A549 (cell line): ENCODE data around the gene TUBA1B. TPM values are rescaled to one million over a fixed set of nuclear protein-coding genes. Genes with fewer than 3 reads are reported as not detected.

Experiments used
- ATAC-seq, 2 experiments: fragments of 200-7000 bp in 1 of 2; fragments of >200 bp in 1 of 2; cut with Nextera tagmentation in 1 of 2; cut with Tn5 transposase in 1 of 2; 3 replicates each; pipeline versions ENCODE4 v1.8.0 to v1.9.1; 2018 to 2020; ENCODE audit warnings: mild to moderate bottlenecking in 1 of 2, moderate library complexity in 1 of 2
- CTCF ChIA-PET: fragments of 300-600 bp; sonication (Branson Sonifier 250); formaldehyde crosslinking; extraction: SDS; loops from one replicate; lab custom pipeline; 2021; ENCODE audit warnings: antibody characterized with exemption, inconsistent platforms; lab: Yijun Ruan, JAX
- POLR2A ChIA-PET: fragments of 350-600 bp; formaldehyde crosslinking; extraction: SDS; loops from one replicate; lab custom pipeline; 2021; ENCODE audit warnings: antibody characterized with exemption, inconsistent platforms; lab: Yijun Ruan, JAX
- DNase-seq, 2 experiments: peaks; one replicate each; pipeline versions ENCODE4 v3.0.0 to v3.0.0-alpha.2; 2011 to 2016; ENCODE audit warnings: low read depth in 1 of 2, low spot score in 1 of 2
- FAIRE-seq: peaks from 2 replicates; lab custom pipeline; 2011; peaks lifted over from hg19 to GRCh38; lab: Jason Lieb, UNC
- H3K27ac ChIP-seq, 2 experiments: fragments of >200 bp; sonication (Bioruptor Twin); formaldehyde crosslinking; 3 replicates each; pipeline ENCODE4 v1.5.1; 2016 to 2017
- H3K4me1 ChIP-seq: fragments of >200 bp; sonication (Bioruptor Twin); formaldehyde crosslinking; 3 replicates; pipeline ENCODE4 v1.6.1; 2016
- H3K4me2 ChIP-seq: fragments of >200 bp; sonication (Bioruptor Twin); formaldehyde crosslinking; 3 replicates; pipeline ENCODE4 v1.6.1; 2016
- H3K4me3 ChIP-seq: fragments of >200 bp; sonication (Bioruptor Twin); formaldehyde crosslinking; 3 replicates; pipeline ENCODE4 v1.5.1; 2016
- H3K9me3 ChIP-seq: fragments of >200 bp; sonication (Bioruptor Twin); formaldehyde crosslinking; 3 replicates; pipeline ENCODE4 v1.6.1; 2016
- BHLHE40 ChIP-seq: IDR thresholded peaks from 2 replicates; pipeline ENCODE4 v1.6.1; 2012; ENCODE audit warnings: low read depth, low read length, inconsistent platforms
- CBX2 ChIP-seq: fragments of 200-600 bp; sonication (generic); IDR thresholded peaks from 2 replicates; pipeline ENCODE4 v1.6.1; 2016; ENCODE audit warnings: low read depth, mild to moderate bottlenecking, borderline replicate concordance
- CBX8 ChIP-seq: fragments of 200-600 bp; sonication (generic); IDR thresholded peaks from 2 replicates; pipeline ENCODE4 v1.6.1; 2016
- CHD2 ChIP-seq: fragments of 150-350 bp; IDR thresholded peaks from 2 replicates; pipeline ENCODE4 v1.6.1; 2014; ENCODE audit warnings: low read length; ENCODE audit not compliant: partially characterized antibody
- FOSB ChIP-seq: fragments of 250-450 bp; sonication (Bioruptor Pico); IDR thresholded peaks from 2 replicates; pipeline ENCODE4 v1.5.0; 2020; ENCODE audit warnings: mild to moderate bottlenecking, moderate library complexity
- FOXS1 ChIP-seq: fragments of 250-450 bp; sonication (Bioruptor Pico); IDR thresholded peaks from 2 replicates; pipeline ENCODE4 v1.5.0; 2020; ENCODE audit warnings: mild to moderate bottlenecking, moderate library complexity
- HEYL ChIP-seq: fragments of 250-450 bp; sonication (Bioruptor Pico); IDR thresholded peaks from 2 replicates; pipeline ENCODE4 v1.8.0; 2021; ENCODE audit warnings: mild to moderate bottlenecking, moderate library complexity
- HOXB5 ChIP-seq: fragments of 250-450 bp; sonication (Bioruptor Pico); IDR thresholded peaks from 2 replicates; pipeline ENCODE4 v1.5.0; 2020; ENCODE audit warnings: mild to moderate bottlenecking, moderate library complexity
- JUNB ChIP-seq: fragments of >200 bp; sonication (Bioruptor Twin); formaldehyde crosslinking; IDR thresholded peaks from 2 replicates; pipeline ENCODE4 v1.6.1; 2016
- MYC ChIP-seq: IDR thresholded peaks from 2 replicates; pipeline ENCODE4 v1.6.1; 2012; ENCODE audit warnings: mild to moderate bottlenecking, inconsistent platforms, low read length, improper control_type of control experiment, borderline replicate concordance
- NR3C1 ChIP-seq: fragments of >200 bp; sonication (Bioruptor Twin); formaldehyde crosslinking; IDR thresholded peaks from 3 replicates; pipeline ENCODE4 v1.6.1; 2017
- PHF8 ChIP-seq: fragments of 200-600 bp; sonication (generic); IDR thresholded peaks from 2 replicates; pipeline ENCODE4 v1.6.1; 2016; ENCODE audit warnings: low read depth, mild to moderate bottlenecking, antibody characterized with exemption, moderate library complexity, borderline replicate concordance
- POLR2A ChIP-seq: IDR thresholded peaks from 2 replicates; pipeline ENCODE4 v1.6.1; 2012; ENCODE audit warnings: mild to moderate bottlenecking, low read length
- POLR2AphosphoS2 ChIP-seq: conservative IDR thresholded peaks from 2 replicates; pipeline ENCODE4 v1.6.1; 2012; ENCODE audit warnings: low read length, improper control_type of control experiment, inconsistent platforms
- RARB ChIP-seq: fragments of 250-450 bp; sonication (Bioruptor Pico); IDR thresholded peaks from 2 replicates; pipeline ENCODE4 v1.8.0; 2021; ENCODE audit warnings: mild to moderate bottlenecking, moderate library complexity
- RCOR1 ChIP-seq: fragments of 150-350 bp; IDR thresholded peaks from 2 replicates; pipeline ENCODE4 v1.6.1; 2014; ENCODE audit warnings: antibody characterized with exemption, low read length, low read depth
- RFX5 ChIP-seq: fragments of 450-650 bp; IDR thresholded peaks from 2 replicates; pipeline ENCODE4 v1.7.1; 2014; ENCODE audit warnings: antibody characterized with exemption, mild to moderate bottlenecking, moderate library complexity
- TFCP2L1 ChIP-seq: fragments of 250-450 bp; sonication (Bioruptor Pico); IDR thresholded peaks from 2 replicates; pipeline ENCODE4 v1.5.0; 2021; ENCODE audit warnings: mild to moderate bottlenecking
- TP53 ChIP-seq: fragments of 250-450 bp; sonication (Bioruptor Pico); IDR thresholded peaks from 2 replicates; pipeline ENCODE4 v1.5.0; 2021; ENCODE audit warnings: mild to moderate bottlenecking, moderate library complexity
- ZC3H11A ChIP-seq: fragments of 450-650 bp; IDR thresholded peaks from 2 replicates; pipeline ENCODE4 v1.6.1; 2014; ENCODE audit warnings: antibody characterized with exemption, mild to moderate bottlenecking
- ZNF302 ChIP-seq: fragments of 250-450 bp; sonication (Bioruptor Pico); IDR thresholded peaks from 2 replicates; pipeline ENCODE4 v1.9.0; 2021; ENCODE audit warnings: inconsistent platforms, mild to moderate bottlenecking, moderate library complexity
- WGBS: methylation state at CpG from one replicate; pipeline ENCODE4 v1.1.6; 2017; ENCODE audit errors: missing lambda C conversion rate; 5-methylcytosine and 5-hydroxymethylcytosine counted together
- polyA plus RNA-seq, 4 experiments: library from polyadenylated mRNA; depleted of rRNA in 3 of 4; stranded (reverse); fragments of >200 nt; fragmentation: RNase III in 1 of 4; extraction: RNeasy Plus Mini Kit Qiagen cat#74134 plus additional on column Dnase treatment in 1 of 4; gene quantifications; 2 replicates in 3 of 4; 3 replicates in 1 of 4; pipeline ENCODE4 v1.2.3, GENCODE V29; 2011 to 2017
- TF ChIP-seq, protein P1 (sequence below): fragments of >200 bp; sonication (Bioruptor Twin); formaldehyde crosslinking; IDR thresholded peaks from 3 replicates; pipeline ENCODE4 v1.5.1; 2016
- TF ChIP-seq, protein P2 (sequence below): fragments of 450-650 bp; IDR thresholded peaks from 2 replicates; pipeline ENCODE4 v1.6.1; 2014; ENCODE audit warnings: antibody characterized with exemption
- TF ChIP-seq, protein P3 (sequence below): IDR thresholded peaks from 2 replicates; pipeline ENCODE4 v1.6.1; 2012; ENCODE audit warnings: low read depth, borderline replicate concordance
- TF ChIP-seq, protein P4 (sequence below): fragments of 250-450 bp; sonication (Bioruptor Pico); IDR thresholded peaks from 2 replicates; pipeline ENCODE4 v1.5.0; 2020; ENCODE audit warnings: low read depth, mild to moderate bottlenecking, moderate library complexity
- TF ChIP-seq, protein P5 (sequence below): fragments of >200 bp; sonication (Bioruptor Twin); formaldehyde crosslinking; IDR thresholded peaks from 3 replicates; pipeline ENCODE4 v1.6.1; 2016

Gene TUBA1B
- polyA plus RNA-seq, 2 of the 4 experiments (the other 2 are of a cell fraction): 2,590 to 2,708 TPM

DNA sequence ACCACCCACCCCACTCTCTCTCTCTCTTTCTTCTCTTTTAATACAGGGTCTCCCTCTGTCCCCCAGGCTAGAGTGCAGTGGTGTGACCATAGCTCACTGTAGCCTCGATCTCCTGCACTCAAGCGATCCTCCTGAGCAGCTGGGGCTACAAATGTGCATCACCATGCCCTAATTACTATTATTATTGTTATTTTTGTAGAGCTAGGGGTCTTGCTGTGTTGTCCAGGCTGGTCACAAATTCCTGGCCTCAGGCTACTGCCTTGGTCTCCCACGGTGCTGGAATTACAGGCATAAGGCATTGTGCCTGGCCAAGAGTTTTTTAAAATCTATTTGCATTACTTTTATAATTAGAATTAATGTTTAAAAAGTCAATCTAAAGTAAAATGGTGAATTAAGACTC is 23.0 kb upstream of the TUBA1B start:
- Histone ChIP-seq H3K4me1 (no peaks in the 10 kb centered on the region), H3K27ac (no peak overlapping the region), H3K4me2 (no peak overlapping the region), H3K4me3 (no peak overlapping the region), H3K9me3 (no peaks in the 10 kb centered on the region)
- ATAC-seq: no peak
- ChIA-PET POLR2A (no interaction called here), CTCF (interaction anchor here (1.4 kb wide), 1 partner anchor 80 kb away, joined by 4 read pairs; no protein-coding TSS in a partner anchor)
- DNase-seq: no peak
- TF ChIP-seq, protein P1, sequence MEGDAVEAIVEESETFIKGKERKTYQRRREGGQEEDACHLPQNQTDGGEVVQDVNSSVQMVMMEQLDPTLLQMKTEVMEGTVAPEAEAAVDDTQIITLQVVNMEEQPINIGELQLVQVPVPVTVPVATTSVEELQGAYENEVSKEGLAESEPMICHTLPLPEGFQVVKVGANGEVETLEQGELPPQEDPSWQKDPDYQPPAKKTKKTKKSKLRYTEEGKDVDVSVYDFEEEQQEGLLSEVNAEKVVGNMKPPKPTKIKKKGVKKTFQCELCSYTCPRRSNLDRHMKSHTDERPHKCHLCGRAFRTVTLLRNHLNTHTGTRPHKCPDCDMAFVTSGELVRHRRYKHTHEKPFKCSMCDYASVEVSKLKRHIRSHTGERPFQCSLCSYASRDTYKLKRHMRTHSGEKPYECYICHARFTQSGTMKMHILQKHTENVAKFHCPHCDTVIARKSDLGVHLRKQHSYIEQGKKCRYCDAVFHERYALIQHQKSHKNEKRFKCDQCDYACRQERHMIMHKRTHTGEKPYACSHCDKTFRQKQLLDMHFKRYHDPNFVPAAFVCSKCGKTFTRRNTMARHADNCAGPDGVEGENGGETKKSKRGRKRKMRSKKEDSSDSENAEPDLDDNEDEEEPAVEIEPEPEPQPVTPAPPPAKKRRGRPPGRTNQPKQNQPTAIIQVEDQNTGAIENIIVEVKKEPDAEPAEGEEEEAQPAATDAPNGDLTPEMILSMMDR: no peak
- no peak for TF ChIP-seq POLR2A
- no peak for TF ChIP-seq FOXS1 (CRISPR knock-in tag)
- TF ChIP-seq FOSB: no peak
- no peak for TF ChIP-seq NR3C1
- TF ChIP-seq ZC3H11A: no peak
- WGBS: 54% methylated on average over 3 of the region's 3 CpGs
- FAIRE-seq: no peak

DNA sequence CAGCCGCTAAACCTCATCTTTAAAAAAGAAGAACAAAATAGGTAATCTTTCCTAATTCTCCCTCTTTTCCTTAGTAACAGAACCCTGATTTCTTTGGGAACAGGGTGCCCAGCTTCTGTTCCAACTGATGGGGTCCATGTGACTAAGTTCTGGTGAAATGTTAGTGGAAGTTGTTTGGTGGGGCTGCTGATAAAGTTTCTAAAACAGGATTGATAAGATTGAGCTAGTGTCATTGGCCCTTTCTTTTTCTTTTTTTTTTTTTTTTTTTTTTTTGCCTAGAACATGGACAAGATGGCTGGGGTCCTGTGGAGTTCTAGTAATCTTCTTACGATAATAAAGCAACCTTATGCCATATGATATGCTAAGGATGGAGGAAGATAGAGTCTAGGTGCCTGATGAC is 16.2 kb upstream of the TUBA1B start:
- Histone ChIP-seq H3K4me2 (no peak overlapping the region), H3K4me1 (no peaks in the 10 kb centered on the region), H3K4me3 (no peak overlapping the region), H3K27ac (no peak overlapping the region), H3K9me3 (no peaks in the 10 kb centered on the region)
- no peak for TF ChIP-seq TFCP2L1 (CRISPR knock-in tag)
- no peak for TF ChIP-seq ZC3H11A
- TF ChIP-seq TP53 (CRISPR knock-in tag): no peak
- no peak for TF ChIP-seq JUNB
- TF ChIP-seq RARB (CRISPR knock-in tag): no peak
- no peak for TF ChIP-seq HEYL
- TF ChIP-seq ZNF302 (CRISPR knock-in tag): no peak
- no peak for TF ChIP-seq CBX8
- TF ChIP-seq RCOR1: no peak
- TF ChIP-seq, protein P2, sequence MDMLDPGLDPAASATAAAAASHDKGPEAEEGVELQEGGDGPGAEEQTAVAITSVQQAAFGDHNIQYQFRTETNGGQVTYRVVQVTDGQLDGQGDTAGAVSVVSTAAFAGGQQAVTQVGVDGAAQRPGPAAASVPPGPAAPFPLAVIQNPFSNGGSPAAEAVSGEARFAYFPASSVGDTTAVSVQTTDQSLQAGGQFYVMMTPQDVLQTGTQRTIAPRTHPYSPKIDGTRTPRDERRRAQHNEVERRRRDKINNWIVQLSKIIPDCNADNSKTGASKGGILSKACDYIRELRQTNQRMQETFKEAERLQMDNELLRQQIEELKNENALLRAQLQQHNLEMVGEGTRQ: no peak
- no peak for TF ChIP-seq CHD2
- no peak for TF ChIP-seq POLR2AphosphoS2
- no peak for TF ChIP-seq MYC
- no peak for TF ChIP-seq PHF8
- TF ChIP-seq, protein P3, sequence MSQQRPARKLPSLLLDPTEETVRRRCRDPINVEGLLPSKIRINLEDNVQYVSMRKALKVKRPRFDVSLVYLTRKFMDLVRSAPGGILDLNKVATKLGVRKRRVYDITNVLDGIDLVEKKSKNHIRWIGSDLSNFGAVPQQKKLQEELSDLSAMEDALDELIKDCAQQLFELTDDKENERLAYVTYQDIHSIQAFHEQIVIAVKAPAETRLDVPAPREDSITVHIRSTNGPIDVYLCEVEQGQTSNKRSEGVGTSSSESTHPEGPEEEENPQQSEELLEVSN: no peak
- ChIA-PET POLR2A (interaction anchor here (0.6 kb wide), 1 partner anchor 476 kb away, joined by 6 read pairs; no protein-coding TSS in a partner anchor), CTCF (interaction anchor here (0.5 to 1.8 kb wide), 7 partner anchors 10 to 444 kb away, joined by 3 to 8 read pairs (median 4); partner anchors contain the start of gene TUBA1B)
- DNase-seq (no peak), ATAC-seq (no peak), FAIRE-seq (no peak)
- 88% methylated on average over 2 of the region's 2 CpGs for WGBS

DNA sequence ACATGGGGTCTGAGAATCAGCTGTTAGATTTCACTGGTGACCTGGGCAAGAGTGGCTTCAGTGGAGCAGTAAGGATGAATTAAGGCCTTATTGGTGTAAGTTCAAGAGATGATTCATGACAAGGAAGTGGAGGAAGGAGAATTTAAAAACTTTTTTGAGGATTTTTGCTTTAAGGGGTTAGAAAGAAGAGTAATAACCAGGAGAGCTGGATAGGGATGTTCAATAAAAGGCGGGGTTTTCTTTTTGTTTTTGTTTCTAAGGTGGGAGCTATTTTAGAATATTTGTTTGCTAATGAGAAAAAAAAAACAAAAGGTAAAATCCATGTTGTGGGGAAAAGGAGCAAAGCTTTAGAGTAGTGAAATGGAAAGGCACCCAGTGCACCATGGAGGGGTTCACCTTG is 15.2 kb upstream of the TUBA1B start:
- ChIA-PET POLR2A (no interaction called here), CTCF (interaction anchor here (1.5 to 1.8 kb wide), 2 partner anchors 16 to 90 kb away, joined by 4 to 8 read pairs; partner anchors contain the start of gene TUBA1B)
- 96% methylated on average over 1 of the region's 1 CpG for WGBS
- ATAC-seq (no peak), DNase-seq (no peak), FAIRE-seq (no peak)
- no peaks in the 10 kb centered on the region for H3K4me1 ChIP-seq
- H3K4me2 ChIP-seq: no peak overlapping the region
- H3K27ac ChIP-seq: no peak overlapping the region
- no peak overlapping the region for H3K4me3 ChIP-seq
- no peaks in the 10 kb centered on the region for H3K9me3 ChIP-seq
- no peak for TF ChIP-seq RFX5
- TF ChIP-seq, protein P2: no peak
- no peak for TF ChIP-seq BHLHE40
- TF ChIP-seq, protein P4, sequence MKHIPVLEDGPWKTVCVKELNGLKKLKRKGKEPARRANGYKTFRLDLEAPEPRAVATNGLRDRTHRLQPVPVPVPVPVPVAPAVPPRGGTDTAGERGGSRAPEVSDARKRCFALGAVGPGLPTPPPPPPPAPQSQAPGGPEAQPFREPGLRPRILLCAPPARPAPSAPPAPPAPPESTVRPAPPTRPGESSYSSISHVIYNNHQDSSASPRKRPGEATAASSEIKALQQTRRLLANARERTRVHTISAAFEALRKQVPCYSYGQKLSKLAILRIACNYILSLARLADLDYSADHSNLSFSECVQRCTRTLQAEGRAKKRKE (CRISPR knock-in tag): no peak
- TF ChIP-seq, protein P3: no peak
- TF ChIP-seq, protein P5, sequence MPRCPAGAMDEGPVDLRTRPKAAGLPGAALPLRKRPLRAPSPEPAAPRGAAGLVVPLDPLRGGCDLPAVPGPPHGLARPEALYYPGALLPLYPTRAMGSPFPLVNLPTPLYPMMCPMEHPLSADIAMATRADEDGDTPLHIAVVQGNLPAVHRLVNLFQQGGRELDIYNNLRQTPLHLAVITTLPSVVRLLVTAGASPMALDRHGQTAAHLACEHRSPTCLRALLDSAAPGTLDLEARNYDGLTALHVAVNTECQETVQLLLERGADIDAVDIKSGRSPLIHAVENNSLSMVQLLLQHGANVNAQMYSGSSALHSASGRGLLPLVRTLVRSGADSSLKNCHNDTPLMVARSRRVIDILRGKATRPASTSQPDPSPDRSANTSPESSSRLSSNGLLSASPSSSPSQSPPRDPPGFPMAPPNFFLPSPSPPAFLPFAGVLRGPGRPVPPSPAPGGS: no peak
- no peak for TF ChIP-seq HOXB5 (CRISPR knock-in tag)
- TF ChIP-seq CBX2: no peak
- TF ChIP-seq, protein P1: no peak
